H1 (cell line): Measurements from ENCODE around the gene TRIM14.

Experiments
- KDM1A ChIP-seq: fragments of 200-600, 300-600 bp; sonication (generic); IDR thresholded peaks from 2 replicates; pipeline ENCODE4 v1.7.1; 2016; ENCODE audit warnings: mild to moderate bottlenecking, low read length, borderline replicate concordance
- SIRT6 ChIP-seq: IDR thresholded peaks from one replicate; pipeline ENCODE4 v1.7.1; 2012; ENCODE audit warnings: low read length, inconsistent platforms
- TF ChIP-seq, protein P1 (sequence below), 3 experiments: IDR thresholded peaks; 1 replicate in 2 of 3; 2 replicates in 1 of 3; pipeline versions ENCODE4 v1.5.1 to v1.6.1; 2011; ENCODE audit warnings: low read length in 3 of 3, mild to moderate bottlenecking in 3 of 3, inconsistent platforms in 2 of 3, low read depth in 1 of 3, moderate library complexity in 1 of 3; ENCODE audit not compliant: insufficient read depth in 1 of 3; ENCODE audit errors: control extremely low read depth in 1 of 3

DNA sequence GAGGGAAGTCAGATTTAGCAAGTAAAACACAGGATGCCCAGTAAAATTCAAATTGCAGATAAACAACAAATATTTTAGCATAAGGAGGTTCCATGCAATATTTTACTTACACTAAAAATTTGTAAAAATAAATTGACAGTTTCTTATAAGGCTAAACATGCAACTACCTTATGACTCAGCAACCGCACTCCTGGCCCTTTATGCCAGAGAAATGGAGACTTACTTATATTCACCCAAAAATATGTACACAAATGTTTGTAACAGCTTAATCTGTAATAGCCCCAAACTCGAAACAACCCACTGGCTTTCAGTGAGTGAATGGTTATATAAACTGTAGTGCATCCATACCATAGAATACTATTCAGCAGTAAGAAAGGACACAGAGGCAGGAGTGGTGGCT is 28.6 kb upstream of the TRIM14 start:
- TF ChIP-seq, protein P1, sequence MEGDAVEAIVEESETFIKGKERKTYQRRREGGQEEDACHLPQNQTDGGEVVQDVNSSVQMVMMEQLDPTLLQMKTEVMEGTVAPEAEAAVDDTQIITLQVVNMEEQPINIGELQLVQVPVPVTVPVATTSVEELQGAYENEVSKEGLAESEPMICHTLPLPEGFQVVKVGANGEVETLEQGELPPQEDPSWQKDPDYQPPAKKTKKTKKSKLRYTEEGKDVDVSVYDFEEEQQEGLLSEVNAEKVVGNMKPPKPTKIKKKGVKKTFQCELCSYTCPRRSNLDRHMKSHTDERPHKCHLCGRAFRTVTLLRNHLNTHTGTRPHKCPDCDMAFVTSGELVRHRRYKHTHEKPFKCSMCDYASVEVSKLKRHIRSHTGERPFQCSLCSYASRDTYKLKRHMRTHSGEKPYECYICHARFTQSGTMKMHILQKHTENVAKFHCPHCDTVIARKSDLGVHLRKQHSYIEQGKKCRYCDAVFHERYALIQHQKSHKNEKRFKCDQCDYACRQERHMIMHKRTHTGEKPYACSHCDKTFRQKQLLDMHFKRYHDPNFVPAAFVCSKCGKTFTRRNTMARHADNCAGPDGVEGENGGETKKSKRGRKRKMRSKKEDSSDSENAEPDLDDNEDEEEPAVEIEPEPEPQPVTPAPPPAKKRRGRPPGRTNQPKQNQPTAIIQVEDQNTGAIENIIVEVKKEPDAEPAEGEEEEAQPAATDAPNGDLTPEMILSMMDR (IDR thresholded peaks at IDR 0.05; ENCODE audit: control extremely low read depth in 1 of 3, insufficient read depth in 1 of 3, low read depth in 1 of 3, low read length in 3 of 3): no peak
- TF ChIP-seq SIRT6 (no peak), KDM1A (no peak)
